H9 (cell line): ENCODE measurements around the gene PRSS21. TPM values are rescaled to one million over a fixed set of nuclear protein-coding genes. Genes with fewer than 3 reads are reported as not detected.

Experiments
- DNase-seq: peaks from one replicate; pipeline ENCODE4 v3.0.0-alpha.2; 2017
- H2AFZ ChIP-seq: one replicate; pipeline ENCODE4 v1.6.1; 2013; ENCODE audit warnings: mild to moderate bottlenecking, low read length, control low read depth, moderate library complexity
- H2AK5ac ChIP-seq: 2 replicates; pipeline ENCODE4 v1.6.1; 2013; ENCODE audit warnings: low read length, control low read depth, mixed read lengths; ENCODE audit not compliant: insufficient read length
- H2BK120ac ChIP-seq: one replicate; pipeline ENCODE4 v1.6.1; 2013; ENCODE audit warnings: low read depth, mild to moderate bottlenecking, low read length, control low read depth, inconsistent platforms; ENCODE audit not compliant: poor library complexity, severe bottlenecking
- H2BK12ac ChIP-seq: 2 replicates; pipeline ENCODE4 v1.6.1; 2013; ENCODE audit warnings: low read length, control low read depth, mixed read lengths, low read depth; ENCODE audit not compliant: insufficient read length
- H2BK15ac ChIP-seq: 2 replicates; pipeline ENCODE4 v1.6.1; 2013; ENCODE audit warnings: low read depth, low read length, control low read depth
- H2BK20ac ChIP-seq: one replicate; pipeline ENCODE4 v1.6.1; 2013; ENCODE audit warnings: low read depth, mild to moderate bottlenecking, low read length, control low read depth, inconsistent platforms; ENCODE audit not compliant: poor library complexity, severe bottlenecking
- H2BK5ac ChIP-seq: 2 replicates; pipeline ENCODE4 v1.6.1; 2013; ENCODE audit warnings: low read length, control low read depth, mixed read lengths; ENCODE audit not compliant: insufficient read length
- H3K14ac ChIP-seq: 2 replicates; pipeline ENCODE4 v1.6.1; 2013; ENCODE audit warnings: low read length, control low read depth; ENCODE audit not compliant: insufficient read depth
- H3K18ac ChIP-seq: 2 replicates; pipeline ENCODE4 v1.6.1; 2013; ENCODE audit warnings: low read depth, mild to moderate bottlenecking, mixed read lengths, low read length, control low read depth; ENCODE audit not compliant: insufficient read length
- H3K23ac ChIP-seq: 2 replicates; pipeline ENCODE4 v1.6.1; 2013; ENCODE audit warnings: low read length, control low read depth, mixed read lengths, low read depth; ENCODE audit not compliant: insufficient read length
- H3K23me2 ChIP-seq: 2 replicates; pipeline ENCODE4 v1.6.1; 2013; ENCODE audit warnings: low read depth, mild to moderate bottlenecking, mixed read lengths, low read length, control low read depth; ENCODE audit not compliant: insufficient read length, poor library complexity, severe bottlenecking
- H3K27ac ChIP-seq: 2 replicates; pipeline ENCODE4 v1.5.1; 2013; ENCODE audit warnings: low read length, control low read depth, mixed read lengths, low read depth; ENCODE audit not compliant: insufficient read length
- H3K27me3 ChIP-seq: 2 replicates; pipeline ENCODE4 v1.6.1; 2013; ENCODE audit warnings: low read length, control low read depth, inconsistent platforms; ENCODE audit not compliant: insufficient read depth
- H3K4ac ChIP-seq: 2 replicates; pipeline ENCODE4 v1.6.1; 2013; ENCODE audit warnings: low read depth, mild to moderate bottlenecking, control low read depth, inconsistent platforms, low read length, moderate library complexity
- H3K4me1 ChIP-seq: 2 replicates; pipeline ENCODE4 v1.6.1; 2013; ENCODE audit warnings: low read length, control low read depth, inconsistent platforms; ENCODE audit not compliant: insufficient read depth
- H3K4me2 ChIP-seq: 2 replicates; pipeline ENCODE4 v1.6.1; 2013; ENCODE audit warnings: low read length, control low read depth, mixed read lengths; ENCODE audit not compliant: insufficient read length, insufficient read depth
- H3K56ac ChIP-seq: 2 replicates; pipeline ENCODE4 v1.6.1; 2013; ENCODE audit warnings: low read depth, mild to moderate bottlenecking, mixed read lengths, low read length, control low read depth; ENCODE audit not compliant: insufficient read length
- H3K79me1 ChIP-seq: 2 replicates; pipeline ENCODE4 v1.6.1; 2013; ENCODE audit warnings: low read depth, mild to moderate bottlenecking, moderate library complexity, low read length, control low read depth, inconsistent platforms; ENCODE audit not compliant: insufficient read depth, poor library complexity, severe bottlenecking
- H3K79me2 ChIP-seq: 2 replicates; pipeline ENCODE4 v1.6.1; 2013; ENCODE audit warnings: low read length, control low read depth, inconsistent platforms; ENCODE audit not compliant: insufficient read depth
- H3K9ac ChIP-seq: 2 replicates; pipeline ENCODE4 v1.6.1; 2013; ENCODE audit warnings: low read length, control low read depth, mixed read lengths; ENCODE audit not compliant: insufficient read length; ENCODE audit errors: extremely low read depth
- H3K9me3 ChIP-seq: one replicate; pipeline ENCODE4 v1.6.1; 2013; ENCODE audit warnings: low read depth, low read length, inconsistent platforms; ENCODE audit not compliant: control insufficient read depth
- H3T11ph ChIP-seq: one replicate; pipeline ENCODE4 v1.6.1; 2013; ENCODE audit warnings: mild to moderate bottlenecking, low read length, control low read depth, inconsistent platforms
- H4K20me1 ChIP-seq: one replicate; pipeline ENCODE4 v1.6.1; 2013; ENCODE audit not compliant: control insufficient read depth, insufficient read length, insufficient read depth
- H4K5ac ChIP-seq: 2 replicates; pipeline ENCODE4 v1.6.1; 2013; ENCODE audit warnings: low read depth, mild to moderate bottlenecking, mixed read lengths, low read length, control low read depth; ENCODE audit not compliant: insufficient read length
- H4K8ac ChIP-seq: replicated peaks from 2 replicates; pipeline ENCODE4 v1.6.1; 2013; ENCODE audit warnings: low read length, control low read depth, mixed read lengths, low read depth; ENCODE audit not compliant: insufficient read length
- H4K91ac ChIP-seq: 2 replicates; pipeline ENCODE4 v1.6.1; 2013; ENCODE audit warnings: low read depth, mild to moderate bottlenecking, moderate library complexity, mixed read lengths, low read length, control low read depth; ENCODE audit not compliant: insufficient read length
- H3K27ac Mint-ChIP-seq, 3 experiments: 2 replicates in 2 of 3; 3 replicates in 1 of 3; pipeline ENCODE4 v1.8.0; 2020 to 2021; ENCODE audit warnings: mixed read lengths in 3 of 3, mild to moderate bottlenecking in 1 of 3, moderate library complexity in 1 of 3
- H3K27me3 Mint-ChIP-seq: 2 replicates; pipeline ENCODE4 v1.8.0; 2021; ENCODE audit warnings: low read depth, mild to moderate bottlenecking, moderate library complexity, mixed read lengths
- H3K36me3 Mint-ChIP-seq, 3 experiments: 2 replicates in 2 of 3; 3 replicates in 1 of 3; pipeline ENCODE4 v1.8.0; 2020 to 2021; ENCODE audit warnings: low read depth in 3 of 3, mixed read lengths in 3 of 3; ENCODE audit not compliant: insufficient read depth in 1 of 3
- H3K4me1 Mint-ChIP-seq, 2 experiments: 2 replicates each; pipeline ENCODE4 v1.8.0; 2020; ENCODE audit warnings: mixed read lengths in 2 of 2
- H3K4me3 Mint-ChIP-seq, 2 experiments: 2 replicates in 1 of 2; 3 replicates in 1 of 2; pipeline ENCODE4 v1.8.0; 2020 to 2021; ENCODE audit warnings: mild to moderate bottlenecking in 2 of 2, mixed read lengths in 2 of 2, moderate library complexity in 1 of 2
- H3K9me3 Mint-ChIP-seq, 2 experiments: 2 replicates in 1 of 2; 3 replicates in 1 of 2; pipeline ENCODE4 v1.8.0; 2020; ENCODE audit warnings: mild to moderate bottlenecking in 2 of 2, mixed read lengths in 2 of 2, moderate library complexity in 1 of 2
- WGBS: extraction: QIAGEN DNeasy Blood & Tissue Kit; methylation state at CpG from one replicate; pipeline ENCODE4 v1.1.7; 2013; ENCODE audit warnings: missing lambda C conversion rate, low lambda C conversion rate, mixed read lengths; ENCODE audit not compliant: insufficient read length; ENCODE audit errors: extremely low coverage; 5-methylcytosine and 5-hydroxymethylcytosine counted together
- total RNA-seq: library from RNA; stranded (reverse); gene quantifications from 2 replicates; pipeline ENCODE4 v1.2.1, GENCODE V29; 2021
- TF ChIP-seq, protein P1 (sequence below): fragments of 200-600 bp; sonication (generic); conservative IDR thresholded peaks from 3 replicates; pipeline ENCODE4 v1.8.0; 2021; ENCODE audit warnings: antibody characterized with exemption, mild to moderate bottlenecking

The PRSS21 gene
- total RNA-seq, 1 experiment from 2014 or later = not detected

DNA sequence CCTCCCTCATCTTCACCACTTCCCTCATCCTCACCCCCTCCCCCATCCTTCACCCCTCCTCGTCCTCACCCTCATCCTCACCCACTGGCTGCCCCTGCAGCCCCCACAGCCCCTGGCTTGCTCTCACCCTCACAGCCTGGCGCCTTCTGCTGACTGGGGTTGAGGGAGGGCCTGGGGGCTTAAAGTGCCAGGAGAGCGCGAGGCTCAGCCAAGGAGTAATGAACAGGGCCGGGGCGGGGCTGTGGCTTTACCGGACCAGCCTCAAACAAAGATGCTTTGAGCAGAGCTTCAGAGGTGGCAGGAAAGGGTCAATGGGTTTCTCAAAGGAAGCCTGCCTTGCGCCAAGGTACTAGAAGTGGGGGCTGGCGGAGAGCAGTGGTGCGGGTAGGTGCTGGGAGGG lies 29.6 kb upstream of the PRSS21 start, which contains the start of gene PRSS33:
Gene PRSS33, minus strand, starts transcription at position 155 of the 400 bp plus-strand sequence. CDS start 1,013 bp downstream, outside the sequence.
- no peaks in the 10 kb centered on the region; the same call in 1 of the 2 replicates for H3K79me2 ChIP-seq

More for the DNA sequence above, 29.6 kb upstream of the PRSS21 start, which contains the start of gene PRSS33:
- H3K18ac ChIP-seq = no peak within 1 kb of the TSS
- H4K20me1 ChIP-seq = no peaks in the 10 kb centered on the region
- no peak within 1 kb of the TSS for H3K27ac ChIP-seq
- peak; percentile 23 for DNase-seq
- H3K36me3 Mint-ChIP-seq = no peaks in the 10 kb centered on the region
- H3K23me2 ChIP-seq = no peaks in the 10 kb centered on the region
- H3K4me3 Mint-ChIP-seq = no peak within 1 kb of the TSS
- H4K91ac ChIP-seq = no peak within 1 kb of the TSS
- WGBS = no CpG with 5 or more reads among the region's 10 CpGs
- H3T11ph ChIP-seq = no peak within 1 kb of the TSS
- no peaks in the 10 kb centered on the region for H3K9me3 Mint-ChIP-seq
- no peak within 1 kb of the TSS for H3K56ac ChIP-seq
- no peak within 1 kb of the TSS for H3K4ac ChIP-seq
- H2AK5ac ChIP-seq = no peak within 1 kb of the TSS
- no peak within 1 kb of the TSS for H4K5ac ChIP-seq
- H2BK20ac ChIP-seq = no peak within 1 kb of the TSS
- peaks cover 32% of the 10 kb centered on the region for H3K27me3 Mint-ChIP-seq
- TF ChIP-seq, protein P1, sequence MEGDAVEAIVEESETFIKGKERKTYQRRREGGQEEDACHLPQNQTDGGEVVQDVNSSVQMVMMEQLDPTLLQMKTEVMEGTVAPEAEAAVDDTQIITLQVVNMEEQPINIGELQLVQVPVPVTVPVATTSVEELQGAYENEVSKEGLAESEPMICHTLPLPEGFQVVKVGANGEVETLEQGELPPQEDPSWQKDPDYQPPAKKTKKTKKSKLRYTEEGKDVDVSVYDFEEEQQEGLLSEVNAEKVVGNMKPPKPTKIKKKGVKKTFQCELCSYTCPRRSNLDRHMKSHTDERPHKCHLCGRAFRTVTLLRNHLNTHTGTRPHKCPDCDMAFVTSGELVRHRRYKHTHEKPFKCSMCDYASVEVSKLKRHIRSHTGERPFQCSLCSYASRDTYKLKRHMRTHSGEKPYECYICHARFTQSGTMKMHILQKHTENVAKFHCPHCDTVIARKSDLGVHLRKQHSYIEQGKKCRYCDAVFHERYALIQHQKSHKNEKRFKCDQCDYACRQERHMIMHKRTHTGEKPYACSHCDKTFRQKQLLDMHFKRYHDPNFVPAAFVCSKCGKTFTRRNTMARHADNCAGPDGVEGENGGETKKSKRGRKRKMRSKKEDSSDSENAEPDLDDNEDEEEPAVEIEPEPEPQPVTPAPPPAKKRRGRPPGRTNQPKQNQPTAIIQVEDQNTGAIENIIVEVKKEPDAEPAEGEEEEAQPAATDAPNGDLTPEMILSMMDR = no peak
- H2BK120ac ChIP-seq = no peak within 1 kb of the TSS
- H2AFZ ChIP-seq = no peak within 1 kb of the TSS
- H3K14ac ChIP-seq = no peak within 1 kb of the TSS
- no peak within 1 kb of the TSS for H4K8ac ChIP-seq
- no peak within 1 kb of the TSS; a peak in 2 of 7 replicates for H3K27ac Mint-ChIP-seq
- H3K4me1 ChIP-seq = no peaks in the 10 kb centered on the region
- no peaks in the 10 kb centered on the region for H3K27me3 ChIP-seq
- H3K79me1 ChIP-seq = no peaks in the 10 kb centered on the region
- no peak within 1 kb of the TSS for H2BK12ac ChIP-seq
- H2BK15ac ChIP-seq = no peak within 1 kb of the TSS
- H3K23ac ChIP-seq = no peak within 1 kb of the TSS
- no peak within 1 kb of the TSS for H2BK5ac ChIP-seq
- H3K4me1 Mint-ChIP-seq = peaks cover 2 to 17% of the 10 kb centered on the region in 2 experiments; a peak in 2 of 4 replicates
- no peaks in the 10 kb centered on the region for H3K9me3 ChIP-seq
- H3K4me2 ChIP-seq = no peak within 1 kb of the TSS
- no peak within 1 kb of the TSS for H3K9ac ChIP-seq
